GM18867 (cell line): ENCODE data around the gene RBM10.

ENCODE experiments used
- ATAC-seq: cut with Tn5 transposase; IDR thresholded peaks from one replicate; pipeline ENCODE4 v1.9.1; 2021; ENCODE audit warnings: mild to moderate bottlenecking, moderate library complexity; ENCODE audit not compliant: unreplicated experiment

Gene RBM10

GRCh38 chrX:47232197-47232802 is 87.3 kb downstream of the RBM10 start:
- ATAC-seq, result no peak

- peak; percentile 20 for ATAC-seq
Measured at GRCh38 chrX:47232803-47233332, 87.8 kb downstream of the RBM10 start, which contains the start of gene USP11. Gene USP11 (plus strand): TSS chrX:47233009. CDS start chrX:47233044, 35 bp downstream.

GRCh38 chrX:47233333-47234113 is 88.5 kb downstream of the RBM10 start:
- peak; percentile 77 for ATAC-seq

- ATAC-seq, result no peak
Measured at GRCh38 chrX:47234583-47234982, 89.6 kb downstream of the RBM10 start.

GRCh38 chrX:47235691-47236103 is 90.7 kb downstream of the RBM10 start:
- ATAC-seq, result no peak
